HG03439 (cell line): ENCODE measurements around the gene PDCD2L.
"Not testable (repeated sequence)": the region's sequence is repeated elsewhere in the genome, so short reads cannot be mapped to it uniquely, and the experiment has no call there.

Experiments used
- ATAC-seq: cut with Tn5 transposase; IDR thresholded peaks from one replicate; pipeline ENCODE4 v1.9.1; 2021; ENCODE audit warnings: mild to moderate bottlenecking, moderate library complexity; ENCODE audit not compliant: unreplicated experiment

PDCD2L gene

GRCh38 chr19:34404109-34404909 lies at the start of gene PDCD2L:
Gene PDCD2L, plus strand, starts transcription at chr19:34404399. Its CDS starts 32 bp downstream, at chr19:34404431.
- peak; percentile 75 for ATAC-seq

GRCh38 chr19:34355201-34355600 lies 49.0 kb upstream of the PDCD2L start:
- no peak for ATAC-seq

GRCh38 chr19:34356875-34357274 lies 47.3 kb upstream of the PDCD2L start:
- ATAC-seq: no peak

- no peak for ATAC-seq
Measured at GRCh38 chr19:34357431-34357830, 46.8 kb upstream of the PDCD2L start.

- peak; percentile 88 for ATAC-seq
Measured at GRCh38 chr19:34359140-34359953, 44.9 kb upstream of the PDCD2L start.

- no peak for ATAC-seq
Measured at GRCh38 chr19:34359954-34360315, 44.3 kb upstream of the PDCD2L start.

GRCh38 chr19:34360354-34360909 lies 43.8 kb upstream of the PDCD2L start:
- no peak for ATAC-seq

GRCh38 chr19:34362679-34363069 lies 41.5 kb upstream of the PDCD2L start:
- no peak for ATAC-seq

- no peak for ATAC-seq
Measured at GRCh38 chr19:34363094-34363493, 41.1 kb upstream of the PDCD2L start.

GRCh38 chr19:34363930-34364329 lies 40.3 kb upstream of the PDCD2L start:
- no peak for ATAC-seq

- no peak for ATAC-seq
Measured at GRCh38 chr19:34364462-34364829, 39.8 kb upstream of the PDCD2L start.

GRCh38 chr19:34364830-34365462 lies 39.3 kb upstream of the PDCD2L start, which contains the start of gene GPI:
Gene GPI, plus strand, starts transcription at chr19:34365196. Its CDS starts 71 bp downstream, at chr19:34365267.
- peak; percentile 65 for ATAC-seq

GRCh38 chr19:34365463-34366401 lies 38.5 kb upstream of the PDCD2L start:
- ATAC-seq: peak; percentile 4

GRCh38 chr19:34366738-34367623 lies 37.2 kb upstream of the PDCD2L start:
- ATAC-seq: no peak

- ATAC-seq: no peak
Measured at GRCh38 chr19:34367624-34367957, 36.6 kb upstream of the PDCD2L start.

- ATAC-seq: no peak
Measured at GRCh38 chr19:34368338-34368737, 35.9 kb upstream of the PDCD2L start.

- not testable (repeated sequence) for ATAC-seq
Measured at GRCh38 chr19:34369166-34369565, 35.0 kb upstream of the PDCD2L start.

GRCh38 chr19:34370117-34370516 lies 34.1 kb upstream of the PDCD2L start:
- ATAC-seq: no peak

- no peak for ATAC-seq
Measured at GRCh38 chr19:34370983-34371382, 33.2 kb upstream of the PDCD2L start.
